H1 (cell line): Measurements from ENCODE around the gene CASTOR1. TPM values are rescaled to one million over a fixed set of nuclear protein-coding genes. Genes with fewer than 3 reads are reported as not detected.

Experiments
- RAD21 ChIP-seq, 2 experiments: IDR thresholded peaks in 1 of 2; conservative IDR thresholded peaks in 1 of 2; 2 replicates each; pipeline ENCODE4 v1.6.1; 2011; ENCODE audit warnings: low read depth in 2 of 2, low read length in 2 of 2, improper control_type of control experiment in 1 of 2, inconsistent platforms in 1 of 2, mild to moderate bottlenecking in 1 of 2, moderate library complexity in 1 of 2
- polyA plus RNA-seq, 7 experiments: library from polyadenylated mRNA; depleted of rRNA in 3 of 7; stranded (reverse) in 5 of 7; unstranded in 2 of 7; fragments of >200 nt in 5 of 7; fragments of 200-250 nt in 2 of 7; gene quantifications; 1 replicate in 5 of 7; 2 replicates in 1 of 7; 4 replicates in 1 of 7; pipeline versions ENCODE4 v1.2.1 to v1.2.3, GENCODE V29; 2011 to 2013; ENCODE audit warnings: missing spikeins in 2 of 7, mixed read lengths in 2 of 7
- total RNA-seq: library from RNA; stranded (reverse); fragmentation: NEBNext Ultra II Directional; extraction: Animal tissue kit (Norgen Biotek cat#: 25700); gene quantifications from 2 replicates; pipeline ENCODE4 v1.2.1, GENCODE V29; 2021

Gene CASTOR1
- total and polyA plus RNA-seq, 2 of the 8 experiments (the other 6 are each of a cell fraction or from before 2014, with no cell fraction given) = 10.3 to 36.0 TPM

GRCh38 chr22:30286813-30287647 lies 2.3 kb downstream of the CASTOR1 start (continued):
- peak; percentile 83 to 88 for TF ChIP-seq RAD21 (IDR thresholded peaks at IDR 0.05 in 1 of 2, conservative IDR thresholded peaks at IDR 0.05 in 1 of 2; ENCODE audit: low read depth in 2 of 2, low read length in 2 of 2)
